Activated naive CD8-positive, alpha-beta T cell treated with anti-CD3 and anti-CD28 coated beads, Interleukin-2, amount 50 U/mL, for 16 hours (primary cell): Measurements from ENCODE around the gene FAM124A.

Experiments
- DNase-seq: peaks from one replicate; pipeline ENCODE4 v3.0.0-alpha.2; 2020; ENCODE audit warnings: low read depth, low spot score

FAM124A gene

DNA sequence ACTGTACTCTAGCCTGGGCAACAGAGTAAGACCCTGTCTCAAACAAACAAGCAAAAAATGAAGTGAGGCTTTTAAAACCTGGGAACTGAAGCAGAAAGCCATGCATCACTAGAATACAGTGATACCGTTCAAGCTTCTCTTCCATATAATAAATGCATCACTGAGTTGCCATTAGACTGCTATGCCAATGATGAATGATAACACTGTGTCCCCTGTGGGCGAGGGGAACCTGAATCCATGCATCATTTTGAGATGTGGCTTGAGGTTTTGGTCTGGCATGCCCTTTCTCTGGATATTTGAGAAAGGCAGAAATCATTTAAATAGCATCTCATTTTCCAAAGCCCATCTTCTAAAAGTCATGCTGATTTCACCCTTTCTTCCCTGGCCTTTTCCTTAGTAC lies 1.5 kb upstream of the FAM124A start:
- no peak for DNase-seq

GRCh38 chr13:51221108-51221507 lies 1.1 kb upstream of the FAM124A start:
- no peak for DNase-seq

DNA sequence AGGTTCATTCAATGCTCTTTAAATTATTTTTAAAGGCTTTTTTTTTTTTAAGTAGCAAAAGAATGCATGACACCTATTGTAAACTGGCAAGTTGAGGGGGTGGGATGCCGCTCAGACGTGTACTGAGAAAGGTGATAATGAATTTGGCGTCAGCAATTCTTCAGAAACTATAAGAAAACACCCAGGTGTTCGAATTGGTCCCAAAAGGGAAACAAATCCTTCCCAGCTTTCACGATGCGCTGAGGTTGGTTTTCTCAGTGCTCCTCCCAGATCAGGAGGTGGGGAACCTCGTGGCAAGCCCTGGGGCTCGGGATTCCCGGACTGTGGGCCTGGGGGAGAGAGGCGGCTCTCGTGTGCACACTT lies 543 bp upstream of the FAM124A start:
- no peak for DNase-seq

- no peak for DNase-seq
These were observed 725 bp downstream of the FAM124A start for GRCh38 chr13:51222686-51223559.

GRCh38 chr13:51223560-51224270 lies 1.5 kb downstream of the FAM124A start:
- DNase-seq: no peak

GRCh38 chr13:51225029-51225428 lies 2.8 kb downstream of the FAM124A start:
- DNase-seq: no peak

DNA sequence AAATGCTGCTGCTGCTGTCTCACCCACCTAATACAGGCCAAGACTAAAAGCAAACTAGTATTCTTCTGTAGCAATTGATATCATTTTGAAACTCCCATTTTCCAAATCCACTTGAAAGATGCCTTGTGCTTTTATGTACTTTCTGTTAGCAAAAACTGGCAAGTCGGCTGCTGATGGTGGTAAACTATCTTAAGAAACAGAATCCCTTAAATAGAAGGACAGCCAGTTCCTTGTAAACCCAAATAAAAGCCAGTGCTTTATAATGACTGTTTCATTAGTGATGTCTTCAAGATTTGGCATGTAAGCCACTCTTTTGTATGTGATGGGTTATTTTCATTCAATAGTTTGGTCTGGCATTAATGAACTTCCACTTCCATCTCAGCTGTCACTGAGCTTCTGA lies 5.2 kb downstream of the FAM124A start:
- no peak for DNase-seq

DNA sequence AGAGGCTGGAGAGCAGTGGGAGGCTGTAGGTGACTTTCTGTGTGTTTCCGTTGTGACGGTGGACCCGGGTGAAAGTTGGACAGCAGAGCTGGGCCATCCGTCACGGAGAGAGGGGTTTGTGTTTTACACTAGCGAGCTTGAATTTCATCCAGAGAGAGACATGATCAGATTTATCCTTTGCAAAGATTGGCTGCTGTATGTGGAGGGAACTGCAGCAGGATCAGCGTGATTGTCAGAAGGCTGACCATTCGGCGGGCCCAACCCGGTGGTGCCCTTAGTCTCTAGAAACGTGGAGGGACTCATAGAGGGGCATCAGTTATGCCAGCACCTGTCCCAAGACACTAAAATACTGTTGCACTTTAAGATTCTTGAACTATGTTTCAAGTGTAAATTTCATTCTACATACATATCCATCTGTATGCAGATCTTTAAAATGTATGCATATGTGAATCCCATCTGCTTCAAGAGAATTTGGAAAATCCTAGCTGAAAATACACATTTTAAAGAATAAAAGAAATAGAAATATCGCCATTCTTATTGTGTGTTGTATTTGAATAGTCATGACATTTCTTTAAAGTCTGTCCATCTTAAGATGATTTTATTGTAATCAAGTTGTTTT lies 7.0 kb downstream of the FAM124A start:
- no peak for DNase-seq

DNA sequence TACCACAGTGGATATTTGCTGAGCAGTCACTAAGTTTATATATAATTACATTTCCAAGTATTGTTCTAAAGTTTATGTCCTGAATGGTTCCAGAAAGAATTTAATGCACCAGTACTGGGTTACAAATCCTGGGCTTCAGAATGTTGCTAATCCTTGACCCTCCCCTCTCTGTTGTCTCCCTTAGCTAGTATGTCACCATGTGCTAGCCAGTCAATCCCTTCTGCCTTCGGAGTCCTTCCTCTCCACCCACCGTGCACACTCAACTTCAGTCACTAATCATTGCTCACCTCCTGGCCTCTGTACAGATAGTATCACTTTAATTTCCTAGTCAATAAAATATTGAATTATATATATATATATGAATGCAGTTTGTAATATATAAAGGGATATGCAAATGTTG lies 7.5 kb downstream of the FAM124A start:
- DNase-seq: no peak

DNA sequence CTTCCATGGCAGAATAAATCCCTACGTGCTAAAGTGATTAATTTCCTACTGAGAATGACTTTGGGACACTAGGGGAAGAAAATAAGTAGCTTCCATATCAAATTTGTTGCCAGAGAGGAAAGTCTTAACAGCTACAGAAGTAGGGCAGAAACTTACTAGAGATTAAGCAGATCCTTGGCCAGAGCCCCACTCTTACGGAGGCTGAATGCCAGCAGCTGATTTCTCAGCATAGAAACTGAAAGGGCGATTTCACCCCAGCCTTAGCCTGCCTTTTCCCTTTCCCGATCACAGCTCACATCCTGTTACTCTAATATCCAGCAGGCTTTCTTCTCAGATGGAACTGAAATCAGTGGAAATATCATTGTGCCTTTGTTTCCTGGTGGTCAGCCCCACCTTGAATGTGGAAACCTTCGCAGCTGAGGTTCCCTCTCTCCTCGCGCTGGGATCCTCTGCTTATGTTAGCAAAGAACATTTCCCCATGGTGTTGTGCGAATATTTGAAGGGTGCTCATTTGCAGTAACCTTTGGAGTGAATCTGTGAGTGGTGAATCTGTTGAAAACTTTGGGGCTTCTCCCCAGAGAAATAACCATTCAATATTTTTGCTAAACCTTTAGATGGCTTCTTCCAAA lies 8.4 kb downstream of the FAM124A start:
- no peak for DNase-seq

- no peak for DNase-seq
These were observed 9.3 kb downstream of the FAM124A start for GRCh38 chr13:51231456-51231855.

DNA sequence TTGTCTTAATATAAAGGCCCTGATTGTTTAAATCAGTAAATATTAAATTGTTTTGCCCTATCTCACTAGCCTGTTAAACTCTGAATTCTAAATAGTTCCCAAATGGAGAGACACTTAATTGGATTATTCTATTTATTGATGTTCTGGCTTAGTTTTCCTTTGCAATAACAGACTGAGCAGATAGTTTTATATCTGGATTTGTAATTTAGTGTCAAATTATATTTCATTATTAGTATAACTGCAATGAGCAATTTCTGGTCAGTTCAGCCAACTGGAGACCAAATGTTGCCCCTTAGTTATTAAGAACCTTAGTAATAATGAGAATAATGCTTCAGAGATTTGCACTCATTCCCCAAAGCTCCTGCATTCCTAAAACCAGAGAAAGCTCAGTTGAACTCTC lies 10.1 kb downstream of the FAM124A start:
- DNase-seq: no peak

GRCh38 chr13:51233117-51233826 lies 11.1 kb downstream of the FAM124A start:
- DNase-seq: no peak

DNA sequence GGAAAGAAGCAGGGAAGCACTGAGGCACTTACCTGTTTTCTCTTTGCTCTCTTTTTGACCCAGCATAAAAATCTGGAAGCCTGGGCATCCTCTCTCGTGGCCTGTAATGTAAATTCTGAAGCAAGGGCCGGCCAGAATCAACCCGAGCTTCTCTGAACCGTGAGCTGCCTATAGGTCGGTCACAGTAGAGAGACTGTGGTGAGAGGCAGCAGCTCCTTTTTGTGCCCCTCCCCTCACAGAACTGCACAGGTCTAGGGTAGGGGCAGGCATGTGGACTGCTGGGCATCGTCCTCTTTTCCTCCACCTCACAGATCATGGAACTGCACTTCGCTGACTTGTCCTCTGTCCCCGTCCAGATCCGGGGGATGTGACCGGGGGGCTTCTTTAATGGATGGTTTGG lies 12.5 kb downstream of the FAM124A start:
- no peak for DNase-seq

GRCh38 chr13:51235186-51235585 lies 13.0 kb downstream of the FAM124A start:
- no peak for DNase-seq

DNA sequence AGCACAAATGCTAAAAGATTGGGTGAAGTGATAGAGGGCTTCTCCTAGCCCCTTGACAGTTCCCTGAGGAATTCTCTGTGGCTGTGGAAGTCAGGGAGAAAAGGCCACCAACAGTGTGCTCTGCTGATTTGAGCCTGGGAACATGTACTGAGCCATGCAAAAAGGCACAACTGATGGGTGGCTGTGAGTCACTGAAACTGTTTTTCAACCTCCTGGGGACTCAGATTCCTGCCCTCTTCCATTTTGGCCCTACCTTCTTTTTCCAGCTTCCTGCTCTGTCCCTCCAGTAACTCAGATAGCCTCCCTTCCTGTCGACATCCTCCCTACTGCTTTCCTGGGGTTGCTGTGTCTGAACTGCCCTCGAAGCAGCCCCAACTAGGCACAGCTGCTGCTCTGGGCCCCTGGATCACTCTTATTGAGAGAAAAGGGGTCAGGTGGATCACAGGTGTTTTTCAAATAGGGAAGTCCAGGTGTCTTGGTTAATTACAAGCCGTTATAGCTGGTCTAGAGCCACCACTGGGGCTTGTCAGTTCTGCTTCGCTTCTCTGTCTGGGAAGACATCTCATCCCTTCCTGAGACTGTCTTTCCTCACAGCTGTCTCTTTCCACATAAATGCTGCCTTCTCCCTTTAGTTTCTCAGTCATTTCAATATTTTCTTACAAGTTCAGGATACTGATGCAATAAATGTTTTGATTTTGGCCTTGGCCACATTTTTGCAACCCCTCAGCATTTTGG lies 13.7 kb downstream of the FAM124A start:
- DNase-seq: no peak

- DNase-seq: no peak
These were observed 14.2 kb downstream of the FAM124A start for GRCh38 chr13:51236491-51236792.

DNA sequence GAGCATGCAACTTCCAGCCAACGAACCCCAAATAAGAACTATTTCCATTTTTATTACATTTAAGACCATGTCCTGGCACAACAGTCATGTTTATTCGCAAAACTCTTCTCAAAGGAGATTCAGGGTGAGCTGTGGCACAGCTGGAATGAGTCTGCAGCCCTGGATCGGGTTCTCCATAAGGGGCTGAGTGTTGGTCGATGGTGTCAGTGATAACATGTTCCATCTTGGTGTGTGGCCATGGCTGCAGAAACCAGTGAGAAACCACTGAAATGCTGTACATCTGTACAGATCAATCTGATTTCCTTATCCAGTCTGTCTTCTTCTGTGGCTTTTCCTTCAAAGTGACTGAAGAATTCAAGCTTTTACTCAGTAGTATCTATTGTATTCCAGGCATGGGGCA lies 15.2 kb downstream of the FAM124A start:
- DNase-seq: no peak

DNA sequence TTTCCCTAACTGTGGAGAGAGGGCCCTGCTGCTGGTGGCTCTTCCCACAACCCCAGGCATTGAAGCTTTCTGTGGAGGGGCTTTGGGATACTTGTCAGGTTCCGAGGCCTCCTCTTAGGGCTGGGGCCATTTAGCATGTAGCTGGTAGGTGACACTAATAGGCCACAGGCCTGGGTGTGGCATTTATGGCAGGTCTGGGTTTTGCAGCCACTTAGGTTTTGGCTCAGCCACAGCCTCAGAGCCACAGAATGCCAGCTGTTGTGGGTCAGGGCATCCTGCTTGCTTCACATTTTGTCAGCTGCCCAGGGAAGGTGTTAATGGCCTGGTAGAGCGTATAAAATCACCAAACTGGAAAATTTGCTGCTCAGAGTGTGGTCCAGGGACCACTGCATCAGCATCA lies 15.7 kb downstream of the FAM124A start:
- DNase-seq: no peak

- DNase-seq: no peak
These were observed 18.0 kb downstream of the FAM124A start for GRCh38 chr13:51240178-51240577.

DNA sequence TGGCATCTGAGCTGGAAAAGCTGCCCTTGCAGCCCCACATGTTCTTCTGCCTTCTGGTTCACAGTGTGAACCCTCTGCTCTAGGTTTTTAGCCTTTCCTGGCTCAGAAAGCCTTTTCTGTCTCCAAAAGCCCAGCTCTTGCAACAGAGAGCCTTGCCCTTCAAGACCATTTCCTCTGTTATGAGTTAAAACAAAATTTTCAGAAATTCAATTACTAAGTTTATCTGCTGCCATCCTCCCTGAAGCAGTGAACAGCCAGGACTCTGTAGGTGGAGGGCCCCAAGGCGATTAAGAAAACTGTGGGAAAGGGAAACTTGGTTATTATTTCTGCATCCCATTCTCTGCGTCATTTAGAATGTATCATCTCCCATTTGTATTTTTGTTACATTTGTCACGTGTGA lies 18.8 kb downstream of the FAM124A start:
- DNase-seq: no peak
